ENCODE data around the gene ZXDC.

Gene ZXDC

GRCh38 chr3:126514161-126514560, 38.5 kb upstream of the ZXDC start:
- H3K4me3 ChIP-seq (replicated peaks; ENCODE audit: insufficient read depth, low read length), result no peak overlapping the region
- H3K27ac ChIP-seq (replicated peaks), result no peak overlapping the region
- TF ChIP-seq GABPA (IDR thresholded peaks at IDR 0.05; ENCODE audit: low read depth) (no peak), POLR2AphosphoS5 (IDR thresholded peaks at IDR 0.05; ENCODE audit: low read depth) (no peak), CTCF (IDR thresholded peaks at IDR 0.05; ENCODE audit: insufficient read depth, low read length) (no peak), SPI1 (IDR thresholded peaks at IDR 0.05; ENCODE audit: borderline replicate concordance, low read depth) (no peak)
- TF ChIP-seq, protein P1, sequence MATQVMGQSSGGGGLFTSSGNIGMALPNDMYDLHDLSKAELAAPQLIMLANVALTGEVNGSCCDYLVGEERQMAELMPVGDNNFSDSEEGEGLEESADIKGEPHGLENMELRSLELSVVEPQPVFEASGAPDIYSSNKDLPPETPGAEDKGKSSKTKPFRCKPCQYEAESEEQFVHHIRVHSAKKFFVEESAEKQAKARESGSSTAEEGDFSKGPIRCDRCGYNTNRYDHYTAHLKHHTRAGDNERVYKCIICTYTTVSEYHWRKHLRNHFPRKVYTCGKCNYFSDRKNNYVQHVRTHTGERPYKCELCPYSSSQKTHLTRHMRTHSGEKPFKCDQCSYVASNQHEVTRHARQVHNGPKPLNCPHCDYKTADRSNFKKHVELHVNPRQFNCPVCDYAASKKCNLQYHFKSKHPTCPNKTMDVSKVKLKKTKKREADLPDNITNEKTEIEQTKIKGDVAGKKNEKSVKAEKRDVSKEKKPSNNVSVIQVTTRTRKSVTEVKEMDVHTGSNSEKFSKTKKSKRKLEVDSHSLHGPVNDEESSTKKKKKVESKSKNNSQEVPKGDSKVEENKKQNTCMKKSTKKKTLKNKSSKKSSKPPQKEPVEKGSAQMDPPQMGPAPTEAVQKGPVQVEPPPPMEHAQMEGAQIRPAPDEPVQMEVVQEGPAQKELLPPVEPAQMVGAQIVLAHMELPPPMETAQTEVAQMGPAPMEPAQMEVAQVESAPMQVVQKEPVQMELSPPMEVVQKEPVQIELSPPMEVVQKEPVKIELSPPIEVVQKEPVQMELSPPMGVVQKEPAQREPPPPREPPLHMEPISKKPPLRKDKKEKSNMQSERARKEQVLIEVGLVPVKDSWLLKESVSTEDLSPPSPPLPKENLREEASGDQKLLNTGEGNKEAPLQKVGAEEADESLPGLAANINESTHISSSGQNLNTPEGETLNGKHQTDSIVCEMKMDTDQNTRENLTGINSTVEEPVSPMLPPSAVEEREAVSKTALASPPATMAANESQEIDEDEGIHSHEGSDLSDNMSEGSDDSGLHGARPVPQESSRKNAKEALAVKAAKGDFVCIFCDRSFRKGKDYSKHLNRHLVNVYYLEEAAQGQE (IDR thresholded peaks at IDR 0.05; ENCODE audit: insufficient replicate concordance, low read depth), result no peak
- no peak for DNase-seq (ENCODE audit: low read depth in 1 of 2, low spot score in 1 of 2)
- no peaks in the 10 kb centered on the region for H3K27me3 ChIP-seq (ENCODE audit: insufficient read depth, poor library complexity, severe bottlenecking)

DNA sequence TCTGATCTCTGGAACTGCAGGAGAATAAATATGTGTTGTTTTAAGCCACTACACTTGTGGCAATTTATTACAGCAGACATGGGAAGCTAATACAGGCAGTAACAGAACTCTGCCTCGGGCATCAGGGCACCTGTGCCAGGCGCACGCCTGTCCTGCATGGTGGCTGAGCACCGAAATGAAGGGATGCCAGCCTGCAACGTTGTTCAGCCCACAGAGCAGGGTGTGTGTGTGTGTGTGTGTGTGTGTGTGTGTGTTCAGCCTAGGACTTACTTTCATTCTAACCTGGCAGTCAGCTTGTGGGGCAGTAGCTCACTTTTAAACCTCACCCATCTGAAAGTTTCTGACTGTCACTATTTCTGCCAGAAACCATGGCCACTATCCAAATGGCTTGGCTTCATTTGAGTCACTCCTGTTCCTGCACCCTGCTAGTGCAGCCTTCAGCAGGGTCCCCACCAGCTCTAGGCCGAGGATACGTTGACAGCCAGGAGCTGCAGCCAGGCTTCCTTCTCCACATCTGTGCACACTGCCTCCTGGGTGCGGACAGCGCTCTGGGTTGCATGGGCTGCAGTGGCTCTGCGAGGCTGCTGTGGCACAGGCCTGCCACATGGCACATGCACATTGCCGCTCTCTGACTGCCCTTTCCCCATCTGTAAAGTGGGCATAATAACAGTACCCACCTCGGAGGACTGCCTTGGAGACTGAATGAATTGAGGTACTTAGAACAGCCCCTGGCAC, 37.4 kb upstream of the ZXDC start:
- Histone ChIP-seq H3K27ac (replicated peaks) (no peak overlapping the region), H3K4me3 (replicated peaks; ENCODE audit: insufficient read depth, low read length) (no peak overlapping the region), H3K27me3 (ENCODE audit: insufficient read depth, poor library complexity, severe bottlenecking) (no peaks in the 10 kb centered on the region)
- no peak for DNase-seq (ENCODE audit: low read depth in 1 of 2, low spot score in 1 of 2)
- TF ChIP-seq POLR2AphosphoS5 (IDR thresholded peaks at IDR 0.05; ENCODE audit: low read depth) (no peak), GABPA (IDR thresholded peaks at IDR 0.05; ENCODE audit: low read depth) (no peak), CTCF (IDR thresholded peaks at IDR 0.05; ENCODE audit: insufficient read depth, low read length) (no peak), SPI1 (IDR thresholded peaks at IDR 0.05; ENCODE audit: borderline replicate concordance, low read depth) (no peak)
- TF ChIP-seq, protein P1 (IDR thresholded peaks at IDR 0.05; ENCODE audit: insufficient replicate concordance, low read depth), result no peak

DNA sequence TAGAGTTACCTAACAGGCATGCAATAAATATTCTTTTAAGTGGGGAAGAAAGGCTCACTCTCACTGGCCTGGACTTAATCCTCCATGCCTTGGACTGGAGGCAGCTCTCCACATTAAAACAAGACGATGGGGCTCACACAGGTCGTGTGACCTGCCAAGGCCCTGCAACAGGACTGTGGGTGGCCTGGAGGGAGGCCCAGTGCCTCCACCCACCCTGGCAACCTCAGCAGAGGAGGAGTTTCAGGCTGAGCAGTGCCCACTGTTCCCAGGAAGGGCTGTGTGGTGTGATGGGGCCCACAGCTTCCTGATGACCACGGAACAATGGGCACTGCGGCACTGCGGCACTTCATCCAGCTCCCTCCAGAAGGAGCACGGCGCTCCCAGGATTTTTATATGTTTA, 36.3 kb upstream of the ZXDC start:
- Histone ChIP-seq H3K27ac (replicated peaks) (no peak overlapping the region), H3K4me3 (replicated peaks; ENCODE audit: insufficient read depth, low read length) (no peak overlapping the region), H3K27me3 (ENCODE audit: insufficient read depth, poor library complexity, severe bottlenecking) (no peaks in the 10 kb centered on the region)
- TF ChIP-seq, protein P1 (IDR thresholded peaks at IDR 0.05; ENCODE audit: insufficient replicate concordance, low read depth), result no peak
- TF ChIP-seq SPI1 (IDR thresholded peaks at IDR 0.05; ENCODE audit: borderline replicate concordance, low read depth) (no peak), POLR2AphosphoS5 (IDR thresholded peaks at IDR 0.05; ENCODE audit: low read depth) (no peak), CTCF (IDR thresholded peaks at IDR 0.05; ENCODE audit: insufficient read depth, low read length) (no peak), GABPA (IDR thresholded peaks at IDR 0.05; ENCODE audit: low read depth) (no peak)
- no peak for DNase-seq (ENCODE audit: low read depth in 1 of 2, low spot score in 1 of 2)
